ENCODE data around the gene HARS2. TPM values are rescaled to one million over a fixed set of nuclear protein-coding genes. Genes with fewer than 3 reads are reported as not detected.
"Not testable (repeated sequence)": the region's sequence is repeated elsewhere in the genome, so short reads cannot be mapped to it uniquely, and the experiment has no call there.

HARS2 gene, protein sequence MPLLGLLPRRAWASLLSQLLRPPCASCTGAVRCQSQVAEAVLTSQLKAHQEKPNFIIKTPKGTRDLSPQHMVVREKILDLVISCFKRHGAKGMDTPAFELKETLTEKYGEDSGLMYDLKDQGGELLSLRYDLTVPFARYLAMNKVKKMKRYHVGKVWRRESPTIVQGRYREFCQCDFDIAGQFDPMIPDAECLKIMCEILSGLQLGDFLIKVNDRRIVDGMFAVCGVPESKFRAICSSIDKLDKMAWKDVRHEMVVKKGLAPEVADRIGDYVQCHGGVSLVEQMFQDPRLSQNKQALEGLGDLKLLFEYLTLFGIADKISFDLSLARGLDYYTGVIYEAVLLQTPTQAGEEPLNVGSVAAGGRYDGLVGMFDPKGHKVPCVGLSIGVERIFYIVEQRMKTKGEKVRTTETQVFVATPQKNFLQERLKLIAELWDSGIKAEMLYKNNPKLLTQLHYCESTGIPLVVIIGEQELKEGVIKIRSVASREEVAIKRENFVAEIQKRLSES
- 20.9 and 30.0 TPM in 2 replicates for total RNA-seq (2014; rRNA removed; shearing (Covaris generic))

DNA sequence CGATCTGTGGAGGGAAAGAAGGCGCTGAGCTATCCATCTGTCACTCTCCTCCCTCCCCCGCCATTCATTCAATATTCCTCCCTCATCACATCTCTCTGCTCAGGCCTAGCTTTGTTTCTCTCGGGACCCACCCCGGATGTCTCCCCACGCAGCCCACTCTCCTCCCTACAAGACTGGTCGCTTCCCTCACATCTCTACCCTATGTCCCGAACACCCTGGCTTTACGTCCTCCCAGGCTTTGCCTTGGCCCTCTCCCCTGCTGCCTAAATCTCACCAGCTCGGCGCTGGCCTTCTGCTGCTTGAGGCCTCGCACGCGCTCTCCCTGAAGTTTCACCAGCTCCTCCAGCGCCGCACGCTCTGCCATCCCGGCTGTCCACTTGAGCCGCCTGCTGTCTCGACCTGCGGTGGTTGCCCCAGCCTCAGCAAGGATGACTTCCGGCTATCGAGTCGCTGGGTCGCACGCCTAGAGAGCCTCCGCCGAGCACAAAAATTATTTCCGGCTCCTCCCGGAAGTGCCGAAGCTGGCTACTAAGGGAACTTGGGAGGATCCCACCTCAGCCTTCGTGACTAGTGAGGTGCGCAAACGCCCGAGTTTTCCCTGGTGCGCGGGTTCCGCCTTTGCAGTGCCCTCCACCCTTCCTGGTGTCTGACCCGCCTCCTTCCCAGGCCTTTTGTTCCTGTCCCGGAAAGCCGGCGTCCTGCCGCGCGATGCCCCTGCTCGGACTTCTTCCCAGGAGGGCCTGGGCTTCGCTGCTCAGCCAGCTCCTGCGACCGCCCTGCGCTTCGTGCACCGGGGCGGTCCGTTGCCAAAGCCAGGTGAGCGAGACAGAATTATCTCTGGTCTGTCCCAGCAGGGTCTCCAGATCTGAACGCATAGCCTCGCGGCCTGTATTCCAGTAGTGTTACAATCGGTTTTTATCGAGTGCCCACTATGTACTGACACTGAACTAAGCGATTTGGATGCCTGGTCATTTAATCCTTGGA, at the start of gene HARS2, which contains the start of gene HARS1:
Gene HARS2 (plus strand): TSS at position 515 of the 984 bp plus-strand sequence. CDS start 194 bp downstream, at position 709.
Gene HARS1 (minus strand): TSS at position 430 of the 984 bp plus-strand sequence. CDS start 66 bp downstream, at position 364.
- in situ Hi-C loops (cut with HindIII; ENCODE audit: low sequenced_read_pairs) = no loop called here
- peak; percentile 96 for DNase-seq (ENCODE audit: low spot score)

DNA sequence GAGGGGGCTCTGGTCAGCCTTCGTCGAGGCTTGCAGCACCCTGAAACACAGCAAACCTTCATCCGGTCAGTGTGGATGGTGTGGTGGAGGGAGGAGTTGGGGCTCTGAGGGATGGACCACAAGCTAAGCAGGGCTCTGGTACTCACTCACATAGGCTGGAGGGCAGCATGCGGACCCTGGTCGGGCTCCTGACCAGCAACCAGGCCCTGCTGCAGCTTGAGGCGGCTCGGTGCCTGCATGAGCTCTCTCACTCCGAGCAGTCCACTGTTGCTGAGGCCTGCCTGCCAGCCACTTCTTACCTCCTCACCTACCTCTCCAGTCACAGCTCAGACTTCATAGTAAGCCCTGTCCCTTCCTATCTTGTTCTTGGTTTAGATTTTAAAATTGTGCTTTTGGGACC, 49.5 kb upstream of the HARS2 start:
- in situ Hi-C loops (cut with HindIII; ENCODE audit: low sequenced_read_pairs) = no loop called here
- no peak for DNase-seq (ENCODE audit: low spot score)

DNA sequence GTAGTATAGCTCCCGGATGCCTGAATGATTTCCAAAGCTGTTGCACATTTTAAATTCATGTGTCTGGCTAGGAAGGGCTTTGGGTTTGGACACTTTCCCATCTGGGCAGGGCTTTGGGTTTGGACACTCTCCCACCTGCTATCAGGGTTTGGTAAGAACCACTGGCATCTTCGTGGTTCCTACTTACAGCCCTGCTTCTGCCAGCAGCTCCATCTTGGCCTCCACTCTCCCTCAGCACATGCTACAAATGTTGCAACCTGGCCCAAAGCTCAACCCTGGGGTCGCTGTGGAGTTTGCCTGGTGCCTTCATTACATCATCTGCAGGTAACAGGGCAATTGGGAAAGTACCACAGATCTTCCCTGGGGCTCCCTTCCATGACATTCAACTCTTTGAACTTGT, 48.5 kb upstream of the HARS2 start:
- no peak for DNase-seq (ENCODE audit: low spot score)
- in situ Hi-C loops (cut with HindIII; ENCODE audit: low sequenced_read_pairs) = no loop called here

DNA sequence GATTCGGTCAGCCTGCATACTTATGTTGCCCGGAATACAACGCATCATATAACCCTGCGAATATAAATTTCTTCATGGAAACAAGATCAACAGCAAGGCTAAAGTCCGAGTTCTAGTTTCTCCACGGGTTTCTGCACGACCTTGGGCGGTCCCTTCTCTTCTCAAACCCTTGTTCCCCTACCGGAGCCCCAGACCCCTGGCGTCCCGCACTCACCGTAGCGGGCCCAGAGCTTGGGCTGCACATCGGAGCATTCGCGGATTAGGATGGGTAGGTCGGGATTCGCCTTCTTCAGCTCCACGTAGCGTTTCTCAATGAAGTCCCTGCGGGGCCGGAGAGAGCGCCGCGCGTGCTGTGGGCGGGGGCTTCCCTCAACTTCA, 44.2 kb upstream of the HARS2 start:
- in situ Hi-C loops (cut with HindIII; ENCODE audit: low sequenced_read_pairs) = no loop called here
- no peak for DNase-seq (ENCODE audit: low spot score)

DNA sequence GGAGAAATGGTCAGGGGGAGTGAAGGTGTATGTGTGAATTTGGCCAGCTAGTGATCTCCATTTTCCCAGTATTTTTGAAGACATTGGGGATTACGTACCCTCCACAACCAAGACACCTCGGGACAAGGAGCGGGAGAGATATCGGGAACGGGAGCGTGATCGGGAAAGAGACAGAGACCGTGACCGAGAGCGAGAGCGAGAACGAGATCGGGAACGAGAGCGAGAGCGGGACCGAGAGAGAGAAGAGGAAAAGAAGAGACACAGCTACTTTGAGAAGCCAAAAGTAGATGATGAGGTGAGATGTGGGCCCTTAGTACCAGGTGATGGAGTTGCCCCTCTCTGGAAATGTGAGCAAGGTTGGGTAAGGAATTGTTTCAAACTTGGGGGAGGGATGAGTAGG, 32.4 kb upstream of the HARS2 start:
- in situ Hi-C loops (cut with HindIII; ENCODE audit: low sequenced_read_pairs) = no loop called here
- DNase-seq (ENCODE audit: low spot score) = no peak

DNA sequence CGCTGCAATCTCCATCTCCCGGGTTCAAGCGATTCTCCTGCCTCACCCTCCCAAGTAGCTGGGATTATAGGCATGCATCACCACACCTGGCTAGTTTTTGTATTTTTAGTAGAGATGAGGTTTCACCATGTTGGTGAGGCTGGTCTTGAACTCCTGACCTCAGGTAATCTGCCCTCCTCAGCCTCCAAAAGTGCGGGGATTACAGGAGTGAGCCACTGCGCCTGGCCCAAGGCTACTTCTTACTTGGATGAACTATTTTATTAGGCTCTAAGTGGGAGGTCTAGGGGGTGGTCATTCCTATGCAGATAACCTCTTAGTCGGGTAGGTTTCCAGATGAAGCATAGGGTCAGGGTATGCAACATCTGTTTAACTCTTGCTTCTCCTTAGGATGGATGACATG, 30.9 kb upstream of the HARS2 start:
- DNase-seq (ENCODE audit: low spot score); in situ Hi-C loops (cut with HindIII; ENCODE audit: low sequenced_read_pairs): not testable (repeated sequence)

DNA sequence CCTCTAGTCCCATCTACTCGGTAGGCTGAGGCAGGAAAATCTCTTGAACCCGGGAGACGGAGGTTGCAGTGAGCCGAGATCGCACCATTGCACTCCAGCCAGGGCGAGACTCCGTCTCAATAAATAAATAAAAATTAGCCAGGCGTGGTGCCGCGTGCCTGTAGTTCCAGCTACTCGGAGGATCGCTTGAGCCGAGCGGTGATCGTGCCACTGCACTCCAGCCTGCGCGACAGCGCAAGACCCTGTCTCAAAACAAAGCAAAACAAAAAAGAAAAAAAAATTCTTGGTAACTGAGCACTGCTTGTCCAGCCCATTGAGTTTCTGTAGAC, 27.3 kb upstream of the HARS2 start:
- in situ Hi-C loops (cut with HindIII; ENCODE audit: low sequenced_read_pairs) = no loop called here
- no peak for DNase-seq (ENCODE audit: low spot score)

DNA sequence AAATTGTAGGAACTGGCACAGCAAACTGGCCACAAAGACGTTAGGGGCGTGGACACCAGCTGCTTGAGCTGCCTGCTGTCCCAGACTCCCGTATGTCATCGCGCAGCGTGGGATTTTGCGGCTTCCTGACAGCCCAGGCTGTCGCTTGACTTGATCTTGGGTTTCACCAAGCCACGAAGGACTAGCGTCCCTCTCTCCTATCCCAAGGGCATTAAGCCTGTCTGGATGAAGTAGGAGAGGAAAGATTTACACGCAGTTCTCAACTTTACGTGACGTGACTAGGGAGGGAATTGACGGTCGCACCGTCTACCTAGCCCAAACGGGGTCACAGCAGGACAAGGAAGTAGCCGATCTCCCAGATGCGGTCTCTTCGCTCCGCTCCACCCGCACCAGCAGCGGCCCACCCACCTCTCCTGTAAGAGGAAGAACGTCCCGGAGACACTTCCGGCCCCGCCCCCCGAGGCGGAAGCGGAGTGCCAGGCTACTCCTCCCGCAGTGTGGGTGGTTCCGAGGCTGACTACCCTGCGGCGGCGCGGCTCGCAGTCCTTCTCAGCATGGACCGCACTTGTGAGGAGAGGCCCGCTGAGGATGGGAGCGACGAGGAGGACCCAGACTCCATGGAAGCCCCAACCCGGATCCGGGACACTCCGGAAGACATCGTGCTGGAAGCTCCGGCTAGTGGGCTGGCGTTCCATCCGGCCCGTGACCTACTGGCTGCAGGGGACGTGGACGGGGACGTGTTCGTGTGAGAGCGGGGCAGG, 26.7 kb upstream of the HARS2 start, which contains the start of gene WDR55:
Gene WDR55 (plus strand): TSS at position 546 of the 761 bp plus-strand sequence. CDS start 9 bp downstream, at position 555.
- peak; percentile 95 for DNase-seq (ENCODE audit: low spot score)
- in situ Hi-C loops (cut with HindIII; ENCODE audit: low sequenced_read_pairs) = no loop called here

DNA sequence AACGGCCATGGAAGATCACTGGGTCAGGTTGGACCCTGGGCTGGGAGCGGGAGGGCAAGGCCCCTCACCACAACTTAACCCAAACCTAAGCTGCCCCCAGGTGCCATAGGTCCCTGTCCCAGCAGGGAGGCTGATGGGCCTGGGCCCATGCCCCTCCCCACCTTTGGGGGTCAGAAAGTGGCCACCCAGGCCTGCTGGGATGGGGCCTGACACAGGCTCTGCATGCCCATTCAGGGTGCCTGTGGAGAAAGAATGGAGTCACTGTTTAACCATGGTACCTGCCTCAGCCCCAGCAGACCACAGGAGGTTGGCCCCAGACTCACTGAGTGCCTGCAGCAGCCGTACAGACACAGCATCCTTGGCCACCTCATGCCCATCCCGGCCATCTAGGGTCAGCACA, 20.2 kb upstream of the HARS2 start:
- in situ Hi-C loops (cut with HindIII; ENCODE audit: low sequenced_read_pairs); DNase-seq (ENCODE audit: low spot score): not testable (repeated sequence)

DNA sequence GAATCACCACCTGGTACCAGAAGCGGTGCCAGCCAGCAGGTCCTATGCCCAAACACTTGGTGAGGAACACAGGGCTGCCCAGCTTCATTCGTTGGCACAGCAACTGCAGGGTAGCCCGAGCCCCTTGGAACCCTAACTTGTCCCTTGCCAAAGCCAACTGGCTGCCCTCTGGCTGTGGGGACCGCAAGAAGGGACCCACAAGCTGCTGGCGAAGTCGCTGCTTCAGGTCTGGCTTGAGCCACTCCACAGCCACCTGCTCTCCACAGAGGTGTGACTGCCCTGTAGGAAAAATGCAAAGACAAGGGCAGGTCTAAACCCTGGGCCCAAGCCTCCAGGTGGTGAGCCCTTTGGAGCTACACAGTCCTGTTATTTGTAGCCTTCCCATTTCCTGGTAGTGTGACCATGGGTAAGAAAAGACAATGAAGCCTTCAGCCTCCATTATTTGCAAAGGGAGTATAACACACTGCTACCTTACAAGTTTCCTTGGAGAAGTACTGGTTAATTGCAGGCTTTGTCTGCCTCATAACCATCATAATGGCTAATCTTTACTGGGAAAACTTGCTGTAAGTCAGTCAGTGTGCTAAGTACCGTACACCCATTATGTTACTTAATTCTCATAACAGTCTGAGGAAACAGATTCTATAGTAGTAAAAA, 19.7 kb upstream of the HARS2 start:
- DNase-seq (ENCODE audit: low spot score) = no peak
- in situ Hi-C loops (cut with HindIII; ENCODE audit: low sequenced_read_pairs) = no loop called here

DNA sequence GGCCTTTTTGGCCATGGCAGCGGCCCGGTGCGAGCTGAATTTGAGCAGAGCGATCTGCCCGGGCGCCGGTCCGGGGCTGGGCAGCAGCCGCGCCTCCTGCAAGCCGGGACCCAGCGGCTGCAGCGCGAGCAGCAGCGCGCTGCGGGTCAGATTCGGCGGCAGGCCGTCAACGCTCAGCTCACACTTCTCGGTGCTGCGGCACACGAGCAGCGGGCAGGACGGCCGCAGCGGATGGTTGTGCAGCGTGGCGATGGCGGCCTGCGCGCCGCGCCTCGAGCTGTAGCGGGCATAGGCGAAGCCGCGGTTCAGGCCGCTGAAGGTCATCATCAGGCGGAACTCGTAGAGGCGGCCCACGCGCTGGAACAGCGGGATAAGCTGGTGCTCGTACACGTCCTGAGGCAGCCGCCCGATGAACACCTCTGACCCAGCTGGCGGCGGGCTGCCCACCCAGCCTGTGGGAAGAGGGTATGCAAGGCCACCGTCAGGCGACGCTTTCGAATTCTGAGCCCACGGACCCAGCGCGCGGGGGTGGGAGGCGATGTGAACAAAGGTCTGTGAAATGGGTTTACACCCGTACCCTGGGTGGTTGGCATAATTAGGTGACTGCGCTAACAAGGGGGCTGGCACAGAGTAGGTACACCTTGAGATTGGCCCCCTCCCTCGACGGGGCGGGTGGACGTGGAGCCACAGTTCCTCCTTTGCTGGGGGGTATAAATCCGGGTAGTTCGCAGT, 18.6 kb upstream of the HARS2 start:
- in situ Hi-C loops (cut with HindIII; ENCODE audit: low sequenced_read_pairs) = no loop called here
- DNase-seq (ENCODE audit: low spot score) = peak; percentile 8

DNA sequence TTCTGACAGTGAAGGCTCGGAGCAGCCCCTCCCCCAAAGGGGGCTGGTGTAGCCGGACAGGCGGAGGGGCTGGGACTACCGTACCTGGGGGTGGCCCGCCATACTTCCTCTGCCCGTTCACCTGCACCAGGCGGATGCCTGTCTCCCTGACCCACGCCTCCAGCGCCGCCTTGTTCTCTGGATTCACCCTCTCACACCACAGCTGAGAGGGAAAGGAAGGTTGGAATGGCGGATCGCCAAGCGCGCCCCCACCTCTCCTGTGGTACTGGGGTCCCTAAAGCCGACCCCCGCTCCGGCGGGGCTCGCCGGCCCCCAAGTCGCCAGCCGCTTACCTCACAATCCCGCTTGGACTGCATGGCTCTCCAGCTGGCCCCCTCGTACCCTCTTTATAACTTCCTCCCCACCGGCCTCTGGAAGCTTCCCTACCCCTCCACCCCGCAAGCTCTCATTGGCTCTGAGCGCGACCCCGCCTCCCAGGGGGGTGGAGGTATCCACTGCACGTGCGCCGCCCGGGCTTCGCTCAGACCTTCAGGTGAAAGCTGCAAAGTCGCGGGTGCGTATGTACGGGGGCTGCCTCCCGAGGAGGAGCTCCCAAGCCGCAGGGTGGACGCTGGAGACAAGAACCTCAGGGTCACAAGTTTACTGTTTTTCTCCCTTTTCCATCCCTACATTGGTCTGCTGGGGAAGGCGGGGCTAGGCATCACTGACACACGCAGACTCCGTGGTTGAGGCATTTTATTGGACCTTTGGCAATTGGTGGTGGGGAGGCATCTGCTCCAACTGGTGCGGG, 17.9 kb upstream of the HARS2 start, which contains the start of gene DND1:
Gene DND1 (minus strand): TSS at position 390 of the 790 bp plus-strand sequence. CDS start 34 bp downstream, at position 356.
- in situ Hi-C loops (cut with HindIII; ENCODE audit: low sequenced_read_pairs) = no loop called here
- no peak for DNase-seq (ENCODE audit: low spot score)

DNA sequence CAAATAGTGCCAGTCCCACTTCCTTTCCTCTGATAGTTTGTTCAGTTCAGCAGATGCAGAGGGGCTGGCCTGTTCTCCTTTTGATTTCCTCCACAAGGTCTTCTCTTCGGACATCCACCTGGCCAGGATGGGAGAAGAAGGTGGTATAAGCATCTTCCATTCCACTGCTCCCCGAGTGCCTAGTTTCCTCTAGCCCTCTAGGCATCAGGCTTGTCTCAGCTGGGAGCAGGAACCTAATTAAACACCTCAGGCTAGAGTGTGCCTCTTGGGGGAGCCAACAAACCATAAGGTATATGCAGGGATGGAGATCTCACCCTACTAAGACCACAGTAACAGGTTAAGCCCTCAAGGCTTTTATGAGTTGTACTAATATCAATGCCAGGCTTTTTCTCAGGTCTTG, 17.0 kb upstream of the HARS2 start:
- DNase-seq (ENCODE audit: low spot score) = no peak
- in situ Hi-C loops (cut with HindIII; ENCODE audit: low sequenced_read_pairs) = no loop called here

DNA sequence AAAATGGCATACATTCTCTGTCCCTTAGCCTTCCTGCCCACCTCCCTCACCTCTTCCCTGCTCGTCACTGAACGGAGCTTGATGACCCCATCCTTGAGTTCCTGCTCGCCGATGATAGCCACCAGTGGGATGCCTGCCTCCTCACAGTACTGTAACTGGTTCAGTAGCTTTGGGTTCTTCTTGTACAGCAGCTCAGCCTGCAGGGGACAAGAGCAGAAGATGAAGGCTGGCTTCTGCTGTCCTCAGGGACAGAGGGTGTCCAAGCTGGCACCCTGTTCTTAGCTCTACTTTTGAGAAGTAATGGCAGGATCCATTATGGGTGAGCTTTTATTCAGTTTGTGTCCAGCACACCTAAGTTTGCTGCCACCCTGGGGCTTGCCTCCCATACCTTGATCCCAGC, 16.6 kb upstream of the HARS2 start:
- no peak for DNase-seq (ENCODE audit: low spot score)
- in situ Hi-C loops (cut with HindIII; ENCODE audit: low sequenced_read_pairs) = no loop called here

DNA sequence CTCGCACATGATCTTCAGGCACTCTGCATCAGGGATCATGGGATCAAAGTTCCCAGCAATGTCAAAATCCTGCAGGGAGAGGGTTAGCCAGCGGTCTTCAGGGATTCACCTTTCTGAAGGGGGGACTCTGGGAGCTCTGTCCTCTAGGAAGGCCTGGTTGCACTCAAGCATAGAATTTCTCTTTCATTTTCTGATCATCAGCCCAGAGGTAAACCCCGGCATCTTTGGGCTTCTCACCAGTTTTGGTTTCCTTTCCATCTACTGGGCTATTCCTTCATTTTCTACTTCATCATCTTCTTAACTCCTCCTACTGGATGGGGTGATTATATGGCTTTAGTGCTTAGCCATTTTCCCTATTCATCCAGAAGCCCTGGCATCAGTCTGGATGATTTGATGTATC, 13.3 kb upstream of the HARS2 start:
- no peak for DNase-seq (ENCODE audit: low spot score)
- in situ Hi-C loops (cut with HindIII; ENCODE audit: low sequenced_read_pairs) = no loop called here

DNA sequence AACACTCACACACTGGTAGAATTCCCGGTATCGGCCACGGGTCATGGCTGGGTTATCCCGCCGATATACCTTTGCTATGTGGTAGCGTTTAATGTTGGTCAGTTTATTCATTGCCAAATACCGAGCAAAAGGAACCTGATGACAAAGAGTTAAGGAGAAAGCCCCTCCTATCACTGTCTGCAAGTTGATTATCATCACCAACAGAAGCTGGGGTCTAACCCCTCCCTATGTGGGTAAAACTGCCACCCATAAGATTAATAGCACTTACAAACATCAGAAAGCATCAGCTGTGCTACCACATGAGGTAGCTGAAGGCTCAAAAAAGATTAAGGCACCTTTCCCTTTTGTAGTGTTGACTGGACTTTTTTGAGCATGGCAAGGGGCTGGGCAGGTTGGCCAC, 12.3 kb upstream of the HARS2 start:
- no peak for DNase-seq (ENCODE audit: low spot score)
- in situ Hi-C loops (cut with HindIII; ENCODE audit: low sequenced_read_pairs) = no loop called here

DNA sequence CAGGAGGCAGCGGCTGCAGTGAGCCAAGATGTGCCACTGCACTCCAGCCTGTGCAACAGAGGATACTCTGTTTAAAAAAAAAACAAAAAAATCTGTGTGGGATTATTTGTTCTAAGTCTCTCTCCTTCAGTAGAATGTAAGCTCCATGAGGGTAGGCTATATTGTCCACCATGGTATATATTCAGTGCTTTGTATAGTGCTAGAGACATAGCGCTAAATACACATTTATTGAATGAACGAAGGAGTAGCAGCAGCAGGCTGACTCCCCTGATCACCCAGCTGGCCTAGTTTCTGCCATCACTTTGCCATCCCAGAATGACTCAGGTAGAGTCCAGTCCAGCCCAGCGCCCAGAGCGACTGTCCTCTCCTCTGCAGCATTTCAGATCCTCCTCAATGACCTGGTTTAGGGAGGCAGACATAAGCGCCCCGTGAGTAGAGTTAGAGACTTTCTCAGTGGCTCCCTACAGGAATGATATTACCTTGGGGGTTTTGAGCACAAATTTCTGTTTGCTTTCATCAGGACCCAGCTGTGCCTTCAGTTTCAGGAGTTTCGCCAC, 801 bp upstream of the HARS2 start:
- in situ Hi-C loops (cut with HindIII; ENCODE audit: low sequenced_read_pairs) = no loop called here
- DNase-seq (ENCODE audit: low spot score) = no peak
